PC-3 (cell line): ENCODE data around the gene ITGA1.

Source experiments
- EZH2 ChIP-seq: fragments of 300-600 bp; sonication (generic); IDR thresholded peaks from one replicate; pipeline ENCODE4 v1.6.1; 2017; ENCODE audit warnings: antibody characterized with exemption, mild to moderate bottlenecking, low read length; ENCODE audit not compliant: unreplicated experiment
- TF ChIP-seq, protein P1 (sequence below): fragments of 300-600 bp; sonication (generic); conservative IDR thresholded peaks from 2 replicates; pipeline ENCODE4 v1.5.1; 2017; ENCODE audit warnings: antibody characterized with exemption, low read depth, mild to moderate bottlenecking, low read length

DNA sequence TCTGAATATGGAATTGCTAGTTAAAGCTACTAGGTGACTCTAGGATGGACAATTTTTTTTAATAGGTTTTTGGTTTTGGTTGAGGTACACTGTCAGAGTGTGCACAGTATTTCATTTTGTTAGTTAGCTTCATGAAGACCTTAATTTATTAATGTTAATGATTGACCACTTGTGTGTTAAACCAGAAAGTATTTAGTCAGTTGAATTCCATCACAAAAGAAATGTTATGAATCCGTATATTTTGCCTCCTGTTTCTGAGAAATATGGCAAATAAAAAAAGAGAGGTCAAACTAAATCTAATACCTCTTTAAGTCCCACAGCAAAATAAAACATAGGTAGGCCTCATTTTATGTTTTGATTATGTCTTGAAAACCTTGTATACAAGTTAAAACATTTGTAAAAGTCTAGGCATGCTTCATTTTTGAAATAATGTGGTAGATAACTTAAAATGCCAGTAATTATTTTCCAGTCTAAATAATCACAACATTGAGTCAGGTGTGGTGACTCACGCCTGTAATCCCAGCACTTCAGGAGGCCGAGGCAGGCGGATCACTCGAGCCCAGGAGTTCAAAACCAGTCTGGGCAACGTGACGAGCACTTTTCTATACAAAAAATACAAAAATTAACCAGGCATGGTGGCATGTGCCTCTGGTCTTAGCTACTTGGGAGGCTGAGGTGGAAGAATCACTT, 50.8 kb downstream of the ITGA1 start:
- TF ChIP-seq EZH2: no peak
- TF ChIP-seq, protein P1, sequence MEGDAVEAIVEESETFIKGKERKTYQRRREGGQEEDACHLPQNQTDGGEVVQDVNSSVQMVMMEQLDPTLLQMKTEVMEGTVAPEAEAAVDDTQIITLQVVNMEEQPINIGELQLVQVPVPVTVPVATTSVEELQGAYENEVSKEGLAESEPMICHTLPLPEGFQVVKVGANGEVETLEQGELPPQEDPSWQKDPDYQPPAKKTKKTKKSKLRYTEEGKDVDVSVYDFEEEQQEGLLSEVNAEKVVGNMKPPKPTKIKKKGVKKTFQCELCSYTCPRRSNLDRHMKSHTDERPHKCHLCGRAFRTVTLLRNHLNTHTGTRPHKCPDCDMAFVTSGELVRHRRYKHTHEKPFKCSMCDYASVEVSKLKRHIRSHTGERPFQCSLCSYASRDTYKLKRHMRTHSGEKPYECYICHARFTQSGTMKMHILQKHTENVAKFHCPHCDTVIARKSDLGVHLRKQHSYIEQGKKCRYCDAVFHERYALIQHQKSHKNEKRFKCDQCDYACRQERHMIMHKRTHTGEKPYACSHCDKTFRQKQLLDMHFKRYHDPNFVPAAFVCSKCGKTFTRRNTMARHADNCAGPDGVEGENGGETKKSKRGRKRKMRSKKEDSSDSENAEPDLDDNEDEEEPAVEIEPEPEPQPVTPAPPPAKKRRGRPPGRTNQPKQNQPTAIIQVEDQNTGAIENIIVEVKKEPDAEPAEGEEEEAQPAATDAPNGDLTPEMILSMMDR: no peak
